Measurements from ENCODE around the gene FOXRED2.
"Not testable (repeated sequence)": the region's sequence is repeated elsewhere in the genome, so short reads cannot be mapped to it uniquely, and the experiment has no call there.

FOXRED2 gene

GRCh38 chr22:36541831-36542411 lies 35.1 kb upstream of the FOXRED2 start:
- Histone ChIP-seq H3K36me3 (ENCODE audit: control insufficient read depth, insufficient read depth, low read length) (no peaks in the 10 kb centered on the region), H3K4me1 (ENCODE audit: control insufficient read depth, insufficient read depth, low read length, poor library complexity, severe bottlenecking) (no peaks in the 10 kb centered on the region), H3K9me3 (ENCODE audit: control insufficient read depth, low read length) (no peaks in the 10 kb centered on the region), H3K4me3 (ENCODE audit: insufficient read depth, low read depth, low read length, poor library complexity, severe bottlenecking) (no peak overlapping the region), H3K27ac (ENCODE audit: insufficient read depth, low read length, poor library complexity, severe bottlenecking) (no peak overlapping the region), H3K27me3 (replicated peaks; ENCODE audit: control insufficient read depth, insufficient read depth, low read length, poor library complexity, severe bottlenecking) (no peaks in the 10 kb centered on the region)
- no peak for DNase-seq

- no peak overlapping the region for H3K4me3 ChIP-seq (ENCODE audit: insufficient read depth, low read depth, low read length, poor library complexity, severe bottlenecking)
- no peak for DNase-seq
- no peak overlapping the region for H3K27ac ChIP-seq (ENCODE audit: insufficient read depth, low read length, poor library complexity, severe bottlenecking)
- H3K9me3 ChIP-seq (ENCODE audit: control insufficient read depth, low read length): no peaks in the 10 kb centered on the region
- no peaks in the 10 kb centered on the region for H3K4me1 ChIP-seq (ENCODE audit: control insufficient read depth, insufficient read depth, low read length, poor library complexity, severe bottlenecking)
- H3K27me3 ChIP-seq (replicated peaks; ENCODE audit: control insufficient read depth, insufficient read depth, low read length, poor library complexity, severe bottlenecking): no peaks in the 10 kb centered on the region
- H3K36me3 ChIP-seq (ENCODE audit: control insufficient read depth, insufficient read depth, low read length): no peaks in the 10 kb centered on the region
Observed at GRCh38 chr22:36540867-36541642, 34.2 kb upstream of the FOXRED2 start.

GRCh38 chr22:36538529-36538928 lies 31.7 kb upstream of the FOXRED2 start:
- H3K9me3 ChIP-seq (ENCODE audit: control insufficient read depth, low read length): no peaks in the 10 kb centered on the region
- no peak overlapping the region for H3K4me3 ChIP-seq (ENCODE audit: insufficient read depth, low read depth, low read length, poor library complexity, severe bottlenecking)
- H3K4me1 ChIP-seq (ENCODE audit: control insufficient read depth, insufficient read depth, low read length, poor library complexity, severe bottlenecking): no peaks in the 10 kb centered on the region
- no peak overlapping the region for H3K27ac ChIP-seq (ENCODE audit: insufficient read depth, low read length, poor library complexity, severe bottlenecking)
- no peaks in the 10 kb centered on the region for H3K36me3 ChIP-seq (ENCODE audit: control insufficient read depth, insufficient read depth, low read length)
- DNase-seq: no peak
- no peaks in the 10 kb centered on the region for H3K27me3 ChIP-seq (replicated peaks; ENCODE audit: control insufficient read depth, insufficient read depth, low read length, poor library complexity, severe bottlenecking)

GRCh38 chr22:36536717-36537116 lies 29.9 kb upstream of the FOXRED2 start:
- Histone ChIP-seq H3K36me3 (ENCODE audit: control insufficient read depth, insufficient read depth, low read length) (no peaks in the 10 kb centered on the region), H3K9me3 (ENCODE audit: control insufficient read depth, low read length) (no peaks in the 10 kb centered on the region), H3K27ac (ENCODE audit: insufficient read depth, low read length, poor library complexity, severe bottlenecking) (no peak overlapping the region), H3K4me1 (ENCODE audit: control insufficient read depth, insufficient read depth, low read length, poor library complexity, severe bottlenecking) (no peaks in the 10 kb centered on the region), H3K4me3 (ENCODE audit: insufficient read depth, low read depth, low read length, poor library complexity, severe bottlenecking) (no peak overlapping the region), H3K27me3 (replicated peaks; ENCODE audit: control insufficient read depth, insufficient read depth, low read length, poor library complexity, severe bottlenecking) (no peaks in the 10 kb centered on the region)
- no peak for DNase-seq

- not testable (repeated sequence) for H3K4me1 ChIP-seq (ENCODE audit: control insufficient read depth, insufficient read depth, low read length, poor library complexity, severe bottlenecking); H3K4me3 ChIP-seq (ENCODE audit: insufficient read depth, low read depth, low read length, poor library complexity, severe bottlenecking); DNase-seq
Observed at GRCh38 chr22:36533320-36533719, 26.5 kb upstream of the FOXRED2 start.

GRCh38 chr22:36532466-36532865 lies 25.6 kb upstream of the FOXRED2 start:
- no peak overlapping the region for H3K27ac ChIP-seq (ENCODE audit: insufficient read depth, low read length, poor library complexity, severe bottlenecking)
- no peaks in the 10 kb centered on the region for H3K27me3 ChIP-seq (replicated peaks; ENCODE audit: control insufficient read depth, insufficient read depth, low read length, poor library complexity, severe bottlenecking)
- no peaks in the 10 kb centered on the region for H3K36me3 ChIP-seq (ENCODE audit: control insufficient read depth, insufficient read depth, low read length)
- no peak for DNase-seq
- no peak overlapping the region for H3K4me3 ChIP-seq (ENCODE audit: insufficient read depth, low read depth, low read length, poor library complexity, severe bottlenecking)
- H3K9me3 ChIP-seq (ENCODE audit: control insufficient read depth, low read length): no peaks in the 10 kb centered on the region
- no peaks in the 10 kb centered on the region for H3K4me1 ChIP-seq (ENCODE audit: control insufficient read depth, insufficient read depth, low read length, poor library complexity, severe bottlenecking)

More at GRCh38 chr22:36533320-36533719, 26.5 kb upstream of the FOXRED2 start:
- not testable (repeated sequence) for H3K9me3 ChIP-seq (ENCODE audit: control insufficient read depth, low read length); H3K36me3 ChIP-seq (ENCODE audit: control insufficient read depth, insufficient read depth, low read length); H3K27me3 ChIP-seq (replicated peaks; ENCODE audit: control insufficient read depth, insufficient read depth, low read length, poor library complexity, severe bottlenecking); H3K27ac ChIP-seq (ENCODE audit: insufficient read depth, low read length, poor library complexity, severe bottlenecking)

- no peaks in the 10 kb centered on the region for H3K9me3 ChIP-seq (ENCODE audit: control insufficient read depth, low read length)
- peaks cover 19% of the 10 kb centered on the region for H3K36me3 ChIP-seq (ENCODE audit: control insufficient read depth, insufficient read depth, low read length)
- H3K27ac ChIP-seq (ENCODE audit: insufficient read depth, low read length, poor library complexity, severe bottlenecking): peak within 1 kb of the TSS; percentile 83
- no peaks in the 10 kb centered on the region for H3K27me3 ChIP-seq (replicated peaks; ENCODE audit: control insufficient read depth, insufficient read depth, low read length, poor library complexity, severe bottlenecking)
- DNase-seq: peak; percentile 98 to 99 (median 98)
- peak within 1 kb of the TSS; percentile 74 for H3K4me3 ChIP-seq (ENCODE audit: insufficient read depth, low read depth, low read length, poor library complexity, severe bottlenecking)
- no peaks in the 10 kb centered on the region for H3K4me1 ChIP-seq (ENCODE audit: control insufficient read depth, insufficient read depth, low read length, poor library complexity, severe bottlenecking)
Observed at GRCh38 chr22:36528795-36529751, 22.2 kb upstream of the FOXRED2 start, which contains the start of gene EIF3D. TSS of gene EIF3D (minus strand) at chr22:36529166. CDS start at chr22:36526121, 3,045 bp downstream.

- DNase-seq: no peak
Observed at GRCh38 chr22:36528341-36528740, 21.5 kb upstream of the FOXRED2 start.

GRCh38 chr22:36522662-36523061 lies 15.8 kb upstream of the FOXRED2 start:
- Histone ChIP-seq H3K36me3 (ENCODE audit: control insufficient read depth, insufficient read depth, low read length) (peaks cover 81% of the 10 kb centered on the region), H3K27me3 (replicated peaks; ENCODE audit: control insufficient read depth, insufficient read depth, low read length, poor library complexity, severe bottlenecking) (no peaks in the 10 kb centered on the region), H3K4me3 (ENCODE audit: insufficient read depth, low read depth, low read length, poor library complexity, severe bottlenecking) (no peak overlapping the region), H3K4me1 (ENCODE audit: control insufficient read depth, insufficient read depth, low read length, poor library complexity, severe bottlenecking) (no peaks in the 10 kb centered on the region), H3K27ac (ENCODE audit: insufficient read depth, low read length, poor library complexity, severe bottlenecking) (no peak overlapping the region), H3K9me3 (ENCODE audit: control insufficient read depth, low read length) (no peaks in the 10 kb centered on the region)
- DNase-seq: no peak

More at GRCh38 chr22:36528341-36528740, 21.5 kb upstream of the FOXRED2 start:
- H3K9me3 ChIP-seq (ENCODE audit: control insufficient read depth, low read length): no peaks in the 10 kb centered on the region
- H3K36me3 ChIP-seq (ENCODE audit: control insufficient read depth, insufficient read depth, low read length): peaks cover 26% of the 10 kb centered on the region
- H3K4me3 ChIP-seq (ENCODE audit: insufficient read depth, low read depth, low read length, poor library complexity, severe bottlenecking): peak overlapping the region; percentile 74
- no peaks in the 10 kb centered on the region for H3K4me1 ChIP-seq (ENCODE audit: control insufficient read depth, insufficient read depth, low read length, poor library complexity, severe bottlenecking)
- no peaks in the 10 kb centered on the region for H3K27me3 ChIP-seq (replicated peaks; ENCODE audit: control insufficient read depth, insufficient read depth, low read length, poor library complexity, severe bottlenecking)
- H3K27ac ChIP-seq (ENCODE audit: insufficient read depth, low read length, poor library complexity, severe bottlenecking): peak overlapping the region; percentile 83

Data from effector memory CD4-positive, alpha-beta T cell (primary cell).